Ishikawa (cell line): ENCODE data around the gene FBXW8.

Experiments used
- CEBPB ChIP-seq: IDR thresholded peaks from 2 replicates; pipeline ENCODE4 v1.6.1; 2012
- CREB1 ChIP-seq: IDR thresholded peaks from 2 replicates; pipeline ENCODE4 v1.6.1; 2012; ENCODE audit warnings: low read depth
- EGR1 ChIP-seq: IDR thresholded peaks from 2 replicates; pipeline ENCODE4 v1.6.1; 2012
- EP300 ChIP-seq: IDR thresholded peaks from 2 replicates; pipeline ENCODE4 v1.6.1; 2012; ENCODE audit warnings: borderline replicate concordance
- FOXM1 ChIP-seq: IDR thresholded peaks from 2 replicates; pipeline ENCODE4 v1.6.1; 2012; ENCODE audit warnings: low read depth, borderline replicate concordance
- MAX ChIP-seq: IDR thresholded peaks from 2 replicates; pipeline ENCODE4 v1.6.1; 2012
- NFIC ChIP-seq: IDR thresholded peaks from 2 replicates; pipeline ENCODE4 v1.6.1; 2012
- RAD21 ChIP-seq: IDR thresholded peaks from 2 replicates; pipeline ENCODE4 v1.6.1; 2012; ENCODE audit warnings: low read depth
- TAF1 ChIP-seq: IDR thresholded peaks from 2 replicates; pipeline ENCODE4 v1.6.1; 2012; ENCODE audit warnings: low read depth, mild to moderate bottlenecking
- TCF12 ChIP-seq: IDR thresholded peaks from 2 replicates; pipeline ENCODE4 v1.6.1; 2012; ENCODE audit warnings: low read depth
- TEAD4 ChIP-seq: IDR thresholded peaks from 2 replicates; pipeline ENCODE4 v1.6.1; 2012
- YY1 ChIP-seq: IDR thresholded peaks from 2 replicates; pipeline ENCODE4 v1.6.1; 2012; ENCODE audit warnings: low read depth
- ZBTB7A ChIP-seq: IDR thresholded peaks from 2 replicates; pipeline ENCODE4 v1.6.1; 2012; ENCODE audit warnings: low read depth
- TF ChIP-seq, protein P1 (sequence below): IDR thresholded peaks from 2 replicates; pipeline ENCODE4 v1.6.1; 2012
- TF ChIP-seq, protein P2 (sequence below): IDR thresholded peaks from 2 replicates; pipeline ENCODE4 v1.6.1; 2012; ENCODE audit warnings: low read depth, mild to moderate bottlenecking

Gene FBXW8

GRCh38 chr12:116968986-116969385 lies 58.2 kb downstream of the FBXW8 start:
- TF ChIP-seq ZBTB7A, result no peak
- TF ChIP-seq YY1, result no peak
- TF ChIP-seq TCF12, result no peak
- TF ChIP-seq, protein P1, sequence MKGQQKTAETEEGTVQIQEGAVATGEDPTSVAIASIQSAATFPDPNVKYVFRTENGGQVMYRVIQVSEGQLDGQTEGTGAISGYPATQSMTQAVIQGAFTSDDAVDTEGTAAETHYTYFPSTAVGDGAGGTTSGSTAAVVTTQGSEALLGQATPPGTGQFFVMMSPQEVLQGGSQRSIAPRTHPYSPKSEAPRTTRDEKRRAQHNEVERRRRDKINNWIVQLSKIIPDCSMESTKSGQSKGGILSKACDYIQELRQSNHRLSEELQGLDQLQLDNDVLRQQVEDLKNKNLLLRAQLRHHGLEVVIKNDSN, result no peak
- no peak for TF ChIP-seq EP300
- no peak for TF ChIP-seq FOXM1
- no peak for TF ChIP-seq NFIC

- TF ChIP-seq, protein P2, sequence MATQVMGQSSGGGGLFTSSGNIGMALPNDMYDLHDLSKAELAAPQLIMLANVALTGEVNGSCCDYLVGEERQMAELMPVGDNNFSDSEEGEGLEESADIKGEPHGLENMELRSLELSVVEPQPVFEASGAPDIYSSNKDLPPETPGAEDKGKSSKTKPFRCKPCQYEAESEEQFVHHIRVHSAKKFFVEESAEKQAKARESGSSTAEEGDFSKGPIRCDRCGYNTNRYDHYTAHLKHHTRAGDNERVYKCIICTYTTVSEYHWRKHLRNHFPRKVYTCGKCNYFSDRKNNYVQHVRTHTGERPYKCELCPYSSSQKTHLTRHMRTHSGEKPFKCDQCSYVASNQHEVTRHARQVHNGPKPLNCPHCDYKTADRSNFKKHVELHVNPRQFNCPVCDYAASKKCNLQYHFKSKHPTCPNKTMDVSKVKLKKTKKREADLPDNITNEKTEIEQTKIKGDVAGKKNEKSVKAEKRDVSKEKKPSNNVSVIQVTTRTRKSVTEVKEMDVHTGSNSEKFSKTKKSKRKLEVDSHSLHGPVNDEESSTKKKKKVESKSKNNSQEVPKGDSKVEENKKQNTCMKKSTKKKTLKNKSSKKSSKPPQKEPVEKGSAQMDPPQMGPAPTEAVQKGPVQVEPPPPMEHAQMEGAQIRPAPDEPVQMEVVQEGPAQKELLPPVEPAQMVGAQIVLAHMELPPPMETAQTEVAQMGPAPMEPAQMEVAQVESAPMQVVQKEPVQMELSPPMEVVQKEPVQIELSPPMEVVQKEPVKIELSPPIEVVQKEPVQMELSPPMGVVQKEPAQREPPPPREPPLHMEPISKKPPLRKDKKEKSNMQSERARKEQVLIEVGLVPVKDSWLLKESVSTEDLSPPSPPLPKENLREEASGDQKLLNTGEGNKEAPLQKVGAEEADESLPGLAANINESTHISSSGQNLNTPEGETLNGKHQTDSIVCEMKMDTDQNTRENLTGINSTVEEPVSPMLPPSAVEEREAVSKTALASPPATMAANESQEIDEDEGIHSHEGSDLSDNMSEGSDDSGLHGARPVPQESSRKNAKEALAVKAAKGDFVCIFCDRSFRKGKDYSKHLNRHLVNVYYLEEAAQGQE, result no peak
- no peak for TF ChIP-seq YY1
- TF ChIP-seq CREB1, result no peak
- TF ChIP-seq TCF12, result no peak
- no peak for TF ChIP-seq EP300
- TF ChIP-seq, protein P1, result no peak
- TF ChIP-seq EGR1, result no peak
- TF ChIP-seq TAF1, result no peak
- TF ChIP-seq CEBPB, result no peak
- no peak for TF ChIP-seq FOXM1
- TF ChIP-seq TEAD4, result no peak
- no peak for TF ChIP-seq RAD21
- TF ChIP-seq NFIC, result no peak
- TF ChIP-seq MAX, result no peak
- no peak for TF ChIP-seq ZBTB7A
Measured at GRCh38 chr12:116969615-116970585, 59.1 kb downstream of the FBXW8 start.

DNA sequence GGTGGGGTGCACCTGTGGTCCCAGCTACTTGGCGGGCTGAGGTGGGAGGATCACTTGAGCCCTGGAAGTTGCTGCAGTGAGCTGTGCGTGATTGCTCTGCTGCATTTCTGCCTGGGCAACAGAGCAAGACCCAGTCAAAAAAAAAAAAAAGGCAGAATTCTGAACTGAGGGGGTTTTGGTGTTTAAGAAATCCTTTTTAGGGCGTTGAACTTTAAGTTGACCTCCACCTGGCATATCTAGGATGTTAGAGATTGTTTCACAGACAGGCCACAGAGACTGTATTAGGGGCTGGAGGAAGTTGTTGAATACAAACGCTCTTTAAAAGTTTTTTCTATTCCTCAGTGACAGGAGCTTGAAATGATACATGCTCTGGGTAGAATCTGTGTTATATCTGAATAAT lies 60.5 kb downstream of the FBXW8 start:
- TF ChIP-seq EGR1 (no peak), FOXM1 (no peak), CEBPB (no peak), CREB1 (no peak), YY1 (no peak), TEAD4 (no peak), TAF1 (no peak), TCF12 (no peak), ZBTB7A (no peak), NFIC (no peak), EP300 (no peak), RAD21 (no peak), MAX (no peak)
- TF ChIP-seq, protein P1, result no peak
- TF ChIP-seq, protein P2, result no peak

- no peak for TF ChIP-seq CREB1
- no peak for TF ChIP-seq YY1
- TF ChIP-seq, protein P1, result no peak
- no peak for TF ChIP-seq RAD21
- no peak for TF ChIP-seq NFIC
- no peak for TF ChIP-seq CEBPB
- no peak for TF ChIP-seq TCF12
- TF ChIP-seq, protein P2, result no peak
Measured at GRCh38 chr12:116975779-116976393, 65.1 kb downstream of the FBXW8 start.
